ENCODE data around the gene ANKS1B. TPM values are rescaled to one million over a fixed set of nuclear protein-coding genes. Genes with fewer than 3 reads are reported as not detected.

Gene ANKS1B
- total RNA-seq, 1 donor from 2014 or later, result 11.3 TPM

GRCh38 chr12:98861251-98861650 is 1123.5 kb downstream of the ANKS1B start:
- TF ChIP-seq CTCF (IDR thresholded peaks at IDR 0.05; ENCODE audit: partially characterized antibody, unreplicated experiment), result no peak
- peak overlapping the region; percentile 7 for H3K27ac Mint-ChIP-seq (ENCODE audit: unreplicated experiment)

GRCh38 chr12:98856897-98857540 is 1127.7 kb downstream of the ANKS1B start:
- Mint-ChIP-seq H3K27me3 (ENCODE audit: unreplicated experiment) (peaks cover 3% of the 10 kb centered on the region), H3K27ac (ENCODE audit: unreplicated experiment) (no peak overlapping the region), H3K4me1 (ENCODE audit: low read depth, unreplicated experiment) (peaks cover 21% of the 10 kb centered on the region), H3K4me3 (ENCODE audit: unreplicated experiment) (no peak overlapping the region), H3K9me3 (ENCODE audit: unreplicated experiment) (no peaks in the 10 kb centered on the region), H3K36me3 (ENCODE audit: unreplicated experiment) (no peaks in the 10 kb centered on the region)
- no peak for TF ChIP-seq CTCF (IDR thresholded peaks at IDR 0.05; ENCODE audit: partially characterized antibody, unreplicated experiment)
- DNase-seq, result no peak

More at GRCh38 chr12:98861251-98861650, 1123.5 kb downstream of the ANKS1B start:
- H3K4me1 Mint-ChIP-seq (ENCODE audit: low read depth, unreplicated experiment), result peaks cover 27% of the 10 kb centered on the region
- DNase-seq, result no peak
- H3K4me3 Mint-ChIP-seq (ENCODE audit: unreplicated experiment), result no peak overlapping the region
- peaks cover 5% of the 10 kb centered on the region for H3K9me3 Mint-ChIP-seq (ENCODE audit: unreplicated experiment)
- H3K27me3 Mint-ChIP-seq (ENCODE audit: unreplicated experiment), result peaks cover 3% of the 10 kb centered on the region
- no peaks in the 10 kb centered on the region for H3K36me3 Mint-ChIP-seq (ENCODE audit: unreplicated experiment)

GRCh38 chr12:98852181-98852580 is 1132.6 kb downstream of the ANKS1B start:
- no peak overlapping the region for H3K27ac Mint-ChIP-seq (ENCODE audit: unreplicated experiment)
- no peak for DNase-seq
- H3K36me3 Mint-ChIP-seq (ENCODE audit: unreplicated experiment), result no peaks in the 10 kb centered on the region
- H3K4me1 Mint-ChIP-seq (ENCODE audit: low read depth, unreplicated experiment), result peaks cover 3% of the 10 kb centered on the region
- peaks cover 4% of the 10 kb centered on the region for H3K27me3 Mint-ChIP-seq (ENCODE audit: unreplicated experiment)
- H3K4me3 Mint-ChIP-seq (ENCODE audit: unreplicated experiment), result no peak overlapping the region
- no peaks in the 10 kb centered on the region for H3K9me3 Mint-ChIP-seq (ENCODE audit: unreplicated experiment)
- no peak for TF ChIP-seq CTCF (IDR thresholded peaks at IDR 0.05; ENCODE audit: partially characterized antibody, unreplicated experiment)

GRCh38 chr12:98847242-98847641 is 1137.5 kb downstream of the ANKS1B start:
- H3K36me3 Mint-ChIP-seq (ENCODE audit: unreplicated experiment), result no peaks in the 10 kb centered on the region
- H3K4me3 Mint-ChIP-seq (ENCODE audit: unreplicated experiment), result no peak overlapping the region
- H3K27me3 Mint-ChIP-seq (ENCODE audit: unreplicated experiment), result peaks cover 2% of the 10 kb centered on the region
- H3K4me1 Mint-ChIP-seq (ENCODE audit: low read depth, unreplicated experiment), result no peaks in the 10 kb centered on the region
- H3K9me3 Mint-ChIP-seq (ENCODE audit: unreplicated experiment), result no peaks in the 10 kb centered on the region
- no peak for DNase-seq
- no peak for TF ChIP-seq CTCF (IDR thresholded peaks at IDR 0.05; ENCODE audit: partially characterized antibody, unreplicated experiment)
- no peak overlapping the region for H3K27ac Mint-ChIP-seq (ENCODE audit: unreplicated experiment)

GRCh38 chr12:98845957-98846356 is 1138.8 kb downstream of the ANKS1B start:
- Mint-ChIP-seq H3K36me3 (ENCODE audit: unreplicated experiment) (no peaks in the 10 kb centered on the region), H3K4me3 (ENCODE audit: unreplicated experiment) (no peak overlapping the region), H3K27ac (ENCODE audit: unreplicated experiment) (no peak overlapping the region), H3K27me3 (ENCODE audit: unreplicated experiment) (peaks cover under 1% of the 10 kb centered on the region), H3K4me1 (ENCODE audit: low read depth, unreplicated experiment) (no peaks in the 10 kb centered on the region), H3K9me3 (ENCODE audit: unreplicated experiment) (no peaks in the 10 kb centered on the region)
- no peak for DNase-seq
- no peak for TF ChIP-seq CTCF (IDR thresholded peaks at IDR 0.05; ENCODE audit: partially characterized antibody, unreplicated experiment)

All from glutamatergic neuron (in vitro differentiated cells).